ENCODE measurements around the gene FRMD4A.
A peak's percentile ranks its signal among the peaks of the same experiment; 100 is the strongest.

The FRMD4A gene

DNA sequence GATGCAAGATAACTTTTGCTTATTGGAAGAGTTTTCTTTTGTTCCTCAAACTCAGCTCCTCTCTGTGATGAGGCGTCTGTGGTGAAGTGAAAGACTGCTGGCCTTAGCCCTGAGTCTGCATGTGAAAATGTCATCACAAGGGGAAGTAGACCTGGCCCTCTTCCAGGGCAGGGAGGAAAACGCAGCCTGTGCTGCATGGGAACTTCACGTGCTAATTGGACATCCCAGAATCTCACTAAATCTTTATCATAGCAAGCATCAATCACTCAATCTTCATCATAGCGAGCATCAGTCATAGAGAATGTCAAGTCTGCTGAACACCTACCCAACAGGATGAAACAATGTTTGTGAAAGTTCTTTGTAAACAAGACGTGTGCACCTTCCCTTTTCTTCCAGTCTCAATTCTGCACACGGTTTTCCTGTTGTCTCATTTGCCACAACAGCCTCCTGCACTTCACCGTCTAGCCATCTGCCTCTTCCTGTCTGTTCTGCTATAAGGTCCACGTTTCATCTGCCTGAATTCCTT lies 314.6 kb downstream of the FRMD4A start:
- DNase-seq (ENCODE audit: low read depth) = no peak

DNA sequence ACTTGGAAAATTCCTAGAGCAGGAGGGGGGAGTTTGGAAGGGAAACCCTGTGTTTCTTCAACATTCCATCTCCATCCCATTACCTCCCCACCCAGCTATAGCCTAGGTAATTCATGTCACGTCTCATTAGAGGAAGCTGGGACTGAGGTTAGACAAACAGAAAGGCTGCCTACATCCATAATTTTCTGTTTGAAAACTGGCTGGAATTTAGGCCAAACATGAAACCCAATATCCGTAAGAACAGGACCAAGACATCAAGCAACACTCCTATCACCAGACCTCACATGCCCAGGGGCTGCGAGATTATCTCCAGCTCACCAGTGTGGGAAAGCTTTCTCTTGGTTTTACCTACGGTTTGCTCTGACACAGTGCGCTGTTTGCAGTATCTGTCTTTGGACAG lies 316.3 kb downstream of the FRMD4A start:
- no peak for DNase-seq (ENCODE audit: low read depth)

DNA sequence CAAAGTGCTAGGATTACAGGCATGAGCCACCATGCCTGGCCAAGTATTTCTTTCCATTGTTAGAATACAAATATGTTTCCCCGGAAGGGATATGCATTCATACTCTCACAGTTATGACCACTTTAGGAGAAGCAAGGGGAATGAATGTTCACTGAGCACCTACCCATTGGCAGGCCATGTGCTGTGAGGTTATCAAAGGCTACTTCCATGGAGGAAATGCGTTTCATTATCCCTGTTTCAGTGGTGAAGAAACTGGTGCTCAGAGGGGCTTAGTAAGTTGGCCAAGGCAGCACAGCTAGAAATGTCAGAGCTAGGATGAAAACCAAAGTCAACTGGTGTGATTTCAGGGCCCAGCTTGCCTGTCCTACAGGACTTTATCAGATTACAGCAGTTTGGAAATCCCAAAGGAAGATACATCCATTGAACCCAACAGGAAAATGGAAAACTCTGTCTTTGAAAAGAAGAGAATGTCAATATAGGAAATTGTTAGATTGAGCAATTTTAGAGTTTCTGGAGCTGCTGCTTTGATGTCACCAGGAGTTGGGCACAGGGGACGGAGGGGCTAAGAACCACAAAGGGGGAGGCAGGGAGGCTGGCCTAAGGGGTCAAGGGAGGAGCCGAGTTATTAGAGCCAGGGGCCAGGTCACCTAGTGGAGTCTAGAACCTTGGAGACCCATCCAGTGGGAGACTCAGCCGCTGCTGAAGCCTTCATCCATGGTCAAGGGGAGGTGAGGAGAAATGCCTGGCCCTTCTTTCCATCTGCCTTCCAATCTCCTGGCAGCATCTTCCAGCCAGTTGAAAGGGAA lies 319.8 kb downstream of the FRMD4A start:
- DNase-seq (ENCODE audit: low read depth) = no peak

DNA sequence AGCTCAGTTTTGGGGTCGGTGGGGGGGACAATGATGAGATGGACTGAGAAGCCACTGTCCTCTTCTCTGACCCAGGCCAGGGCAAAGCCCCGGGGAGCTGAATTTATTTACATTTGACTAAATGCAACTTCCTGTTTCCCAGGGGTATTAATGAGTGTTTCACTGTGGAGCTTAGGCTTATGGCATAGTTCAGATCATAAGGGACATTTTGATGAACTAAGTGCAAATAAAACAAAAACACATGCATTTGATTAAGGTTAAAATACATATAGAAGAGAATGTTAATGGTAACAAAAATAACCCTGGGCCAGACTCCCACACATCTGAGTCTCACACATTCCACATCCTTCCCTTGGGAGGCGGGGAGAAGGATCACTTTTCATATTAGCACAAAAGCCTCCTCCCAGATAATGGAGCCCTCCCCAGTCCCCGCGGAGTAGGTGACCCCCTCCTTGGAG lies 320.6 kb downstream of the FRMD4A start:
- DNase-seq (ENCODE audit: low read depth) = peak; percentile 49

DNA sequence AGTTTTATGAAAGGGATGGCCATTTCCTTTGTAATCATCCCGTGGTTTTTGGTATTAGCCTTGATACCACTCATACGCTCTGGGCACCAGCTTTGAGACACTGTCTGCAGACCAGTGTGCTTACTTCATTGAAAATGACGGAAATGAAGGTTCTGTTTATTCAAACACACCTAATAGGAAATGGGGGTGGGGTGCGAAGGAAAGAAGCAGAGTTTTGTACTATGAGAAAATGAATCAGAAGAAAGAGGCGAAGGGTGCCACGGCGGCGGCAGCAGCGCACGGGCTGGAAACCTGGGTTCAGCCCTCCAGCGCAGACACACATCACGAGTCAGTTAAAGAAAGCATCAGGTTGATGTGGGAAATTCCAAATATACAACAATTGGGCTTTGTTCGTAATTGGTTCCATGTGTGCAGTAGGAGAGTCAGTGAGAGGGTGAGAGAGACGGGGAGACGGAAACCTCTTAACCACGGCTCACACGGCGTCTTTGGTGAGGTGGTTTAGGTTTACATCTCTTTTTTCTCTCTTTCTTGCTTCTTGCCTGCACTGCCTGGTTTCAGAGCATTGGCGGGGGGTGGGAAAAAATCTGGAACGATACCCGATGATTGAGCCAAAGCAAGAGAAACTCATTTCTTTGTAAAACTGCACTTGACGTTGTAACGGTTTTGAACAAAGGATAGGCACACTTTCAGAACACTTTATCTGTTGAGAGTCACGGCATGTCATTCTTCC lies 321.2 kb downstream of the FRMD4A start:
- peak; percentile 50 for DNase-seq (ENCODE audit: low read depth)

DNA sequence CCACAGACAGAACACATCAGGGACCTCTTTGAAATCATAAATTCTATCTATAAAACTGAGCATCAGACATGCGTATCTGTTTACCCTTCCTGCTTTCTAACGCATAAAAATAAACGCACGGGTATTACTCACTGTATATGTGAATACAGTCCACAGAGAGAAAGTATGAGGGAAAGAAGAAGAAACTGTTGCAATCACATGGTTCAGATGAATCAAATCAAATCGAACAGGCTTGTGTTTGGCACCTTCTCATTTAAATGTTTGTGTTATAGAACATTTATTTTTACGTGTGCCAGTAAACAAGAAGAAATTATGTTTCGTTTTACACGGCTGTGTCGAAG lies 322.0 kb downstream of the FRMD4A start:
- no peak for DNase-seq (ENCODE audit: low read depth)

DNA sequence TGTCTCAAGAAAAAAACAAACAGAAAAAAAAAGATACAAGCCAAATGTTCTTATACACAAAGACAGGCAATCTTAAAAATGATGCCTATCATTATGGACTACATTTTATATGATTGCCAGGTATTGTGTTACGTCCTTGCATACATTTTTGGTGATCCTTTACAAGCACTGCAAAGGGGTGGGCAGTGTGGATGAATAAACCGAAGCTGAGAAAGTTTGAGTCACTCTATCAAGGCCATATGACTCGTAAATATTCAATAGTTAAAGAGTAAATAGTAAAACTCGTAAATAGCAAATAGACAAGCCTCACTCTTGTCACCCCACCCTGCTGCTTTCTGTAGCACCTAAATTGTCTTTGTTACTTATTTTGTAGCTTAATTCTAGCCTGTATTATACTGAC lies 326.2 kb downstream of the FRMD4A start:
- DNase-seq (ENCODE audit: low read depth) = no peak

DNA sequence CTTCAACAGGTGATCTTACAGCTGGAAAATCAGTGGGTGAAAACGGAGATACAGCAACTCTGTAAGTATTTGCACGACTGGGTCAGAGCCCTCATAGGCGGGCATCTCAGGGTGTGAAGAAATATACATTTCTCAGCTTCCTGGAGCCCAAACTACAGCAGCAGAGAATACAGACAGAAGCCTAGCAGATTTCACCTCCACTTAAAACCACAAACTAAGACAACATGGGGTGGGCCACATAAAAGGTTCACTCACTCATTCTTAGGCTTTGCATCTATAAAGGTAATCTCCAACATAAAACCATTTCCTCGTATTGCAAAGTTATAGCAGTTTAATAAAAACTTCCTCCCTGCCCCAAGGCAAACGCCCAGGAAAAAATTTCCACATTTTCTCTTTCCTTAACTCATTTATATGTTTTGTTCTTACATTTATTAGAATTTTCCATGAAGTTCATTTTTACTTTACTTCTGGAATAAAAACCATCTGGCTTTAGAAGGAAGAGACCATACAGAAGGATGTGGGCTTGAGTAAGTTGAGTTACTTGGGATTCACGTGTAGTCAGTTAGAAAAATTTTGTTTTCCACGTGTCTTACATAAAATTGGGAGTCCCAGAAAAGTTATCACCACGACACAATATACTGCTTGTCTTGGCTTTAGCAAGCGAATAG lies 327.1 kb downstream of the FRMD4A start:
- DNase-seq (ENCODE audit: low read depth) = no peak

DNA sequence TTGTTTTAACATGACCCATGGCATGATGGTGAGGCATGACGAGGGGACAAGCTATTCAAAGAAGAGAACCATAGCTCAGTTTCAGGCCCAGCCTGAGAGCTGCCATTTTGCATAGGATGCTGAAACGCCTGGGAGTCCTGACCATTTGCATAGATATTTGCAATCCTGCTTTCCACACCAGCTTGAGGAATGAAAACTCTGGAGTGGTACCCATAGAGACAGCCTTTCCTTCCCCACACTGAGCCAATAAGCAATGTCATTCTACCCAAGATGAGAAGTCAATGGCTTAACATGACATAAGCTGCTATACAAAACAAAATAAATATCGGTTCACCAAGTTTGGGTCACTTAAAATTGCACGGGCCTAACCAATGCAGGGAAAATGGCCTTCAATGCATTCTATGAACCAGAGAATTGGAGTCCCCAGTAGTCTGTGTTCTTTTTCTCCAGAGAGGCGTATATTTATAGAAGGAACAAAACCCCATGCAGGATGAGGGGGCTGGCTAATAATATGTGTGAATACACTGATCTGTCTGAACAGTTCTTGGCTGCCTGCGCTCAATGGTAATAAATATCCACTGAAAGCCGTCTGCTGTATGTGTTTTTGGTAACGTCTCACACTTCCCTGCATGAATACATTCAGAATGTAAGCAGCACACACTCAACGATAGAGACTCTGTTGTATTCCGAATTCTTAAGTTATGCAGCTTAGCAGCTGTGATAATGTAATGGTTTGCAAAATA lies 329.3 kb downstream of the FRMD4A start:
- DNase-seq (ENCODE audit: low read depth) = no peak

DNA sequence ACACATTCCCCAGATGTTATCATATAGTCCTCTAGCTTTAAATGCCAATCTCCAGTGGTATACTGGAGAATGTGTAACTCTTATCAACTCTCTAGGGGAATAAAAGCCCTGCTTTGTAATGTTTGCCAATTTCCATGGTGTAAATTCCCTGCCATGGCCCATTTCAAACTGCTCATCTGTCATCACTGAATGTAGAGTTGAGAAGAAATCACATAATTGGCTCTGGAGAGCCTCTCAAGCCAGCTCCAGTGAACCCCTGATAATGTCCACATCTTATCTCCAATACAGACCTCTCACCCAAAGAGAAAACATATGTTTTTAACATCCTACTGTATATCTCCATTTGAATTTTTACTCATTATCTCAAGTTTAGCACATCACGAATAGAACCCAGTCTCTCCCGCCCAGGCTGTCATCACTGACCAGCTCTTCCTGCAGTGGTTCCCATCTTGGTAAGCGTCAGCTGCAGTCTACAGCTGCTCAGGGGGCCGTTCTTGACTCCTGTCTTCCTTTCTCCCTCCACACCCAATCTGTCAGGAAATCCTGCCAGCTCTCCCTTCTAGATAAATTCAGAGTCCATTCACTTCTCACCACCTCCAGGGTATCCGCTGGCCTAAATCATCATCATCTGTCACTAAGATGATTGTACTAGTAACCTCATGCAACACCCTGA lies 332.4 kb downstream of the FRMD4A start:
- DNase-seq (ENCODE audit: low read depth) = no peak

DNA sequence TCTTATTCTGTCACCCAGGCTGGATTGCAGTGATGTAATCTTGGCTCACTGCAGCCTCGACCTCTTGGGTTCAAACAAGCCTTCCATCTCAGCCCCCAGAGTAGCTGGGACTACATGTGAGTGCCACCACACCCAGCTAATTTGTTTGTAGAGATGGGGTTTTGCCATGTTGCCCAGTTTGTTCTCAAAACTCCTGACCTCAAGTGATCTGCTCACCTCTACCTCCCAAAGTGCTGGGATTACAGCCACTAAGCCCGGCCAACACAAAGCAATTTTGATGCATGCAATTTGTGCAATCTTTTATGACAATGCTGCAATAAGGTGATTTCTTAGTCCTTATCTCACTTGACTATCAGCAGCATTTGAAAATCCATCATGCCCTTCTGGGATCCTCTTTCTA lies 333.1 kb downstream of the FRMD4A start:
- DNase-seq (ENCODE audit: low read depth) = no peak

DNA sequence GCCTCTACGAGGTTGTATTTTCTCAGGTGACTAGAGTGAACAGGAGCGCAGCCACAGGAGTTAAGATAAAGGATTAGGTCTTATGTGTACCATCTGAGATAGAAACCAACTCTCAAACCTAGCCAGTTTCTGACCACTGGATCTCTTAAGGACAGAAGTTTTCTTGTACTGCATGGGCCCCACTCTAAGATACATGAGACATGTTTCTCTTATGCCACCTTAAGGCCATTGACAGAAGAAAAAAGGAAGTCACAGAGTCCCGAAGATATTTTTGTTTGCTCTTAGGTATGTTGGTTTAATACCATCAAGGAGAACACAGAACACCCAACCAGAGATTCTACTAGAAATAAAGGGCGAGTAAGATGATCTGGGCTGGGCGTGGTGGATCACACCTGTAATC lies 335.8 kb downstream of the FRMD4A start:
- no peak for DNase-seq (ENCODE audit: low read depth)

DNA sequence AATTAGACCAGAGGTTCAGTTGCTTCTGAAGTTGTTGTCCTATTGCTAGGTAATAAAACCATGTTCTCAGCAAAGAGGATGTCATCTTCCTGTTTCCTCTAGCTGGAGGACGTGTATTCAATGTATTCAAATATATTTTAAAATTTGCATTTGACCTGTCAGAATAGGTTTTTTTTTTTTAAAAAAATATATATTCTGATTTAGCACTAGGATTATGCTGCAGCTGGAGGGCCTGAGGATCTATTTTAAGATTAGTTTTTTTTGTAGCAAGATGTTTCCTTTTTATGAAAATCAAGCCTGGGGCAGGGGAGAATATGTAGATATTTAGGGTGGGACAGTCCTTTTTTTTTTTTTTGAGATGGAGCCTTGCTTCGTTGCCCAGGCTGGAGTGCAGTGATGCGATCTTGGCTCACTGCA lies 337.0 kb downstream of the FRMD4A start:
- no peak for DNase-seq (ENCODE audit: low read depth)

DNA sequence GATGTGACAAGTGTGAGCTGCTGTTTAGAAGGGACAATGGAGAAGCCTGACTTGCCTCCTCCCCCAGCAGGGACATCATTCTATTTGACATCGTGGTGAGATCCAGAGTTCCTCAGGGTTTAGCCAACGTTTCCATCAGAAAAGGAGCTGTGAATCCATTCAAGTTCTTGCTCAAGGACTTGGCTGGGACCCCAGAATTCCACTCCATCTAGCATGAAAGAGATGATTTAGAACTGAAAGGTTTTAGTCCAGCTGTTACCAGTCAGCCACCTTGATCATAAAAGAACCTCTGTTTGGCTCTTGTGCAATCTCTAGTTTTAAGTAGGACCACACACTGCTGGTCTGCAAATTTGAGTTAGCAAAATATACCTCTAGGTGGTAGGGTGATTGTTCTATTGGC lies 337.6 kb downstream of the FRMD4A start:
- DNase-seq (ENCODE audit: low read depth) = peak; percentile 54

DNA sequence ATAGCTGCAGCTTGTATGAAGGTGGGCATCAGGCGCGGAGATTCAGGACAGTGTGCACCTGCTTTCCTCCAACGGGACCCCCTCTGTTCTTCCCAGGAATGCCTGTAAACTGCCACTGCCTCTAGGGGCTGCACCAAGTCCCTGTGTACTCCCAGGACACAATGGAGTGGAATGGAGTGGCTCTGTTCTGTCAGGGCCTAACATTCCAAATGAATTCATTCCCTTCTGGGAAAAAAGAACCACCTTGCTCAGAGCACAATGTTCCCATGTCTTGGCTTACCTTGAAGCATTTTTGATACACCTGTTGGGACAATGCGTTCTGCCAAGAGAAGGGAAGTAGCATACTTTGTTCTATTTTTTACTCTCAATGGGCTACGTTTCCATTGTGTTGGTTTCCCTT lies 339.4 kb downstream of the FRMD4A start:
- no peak for DNase-seq (ENCODE audit: low read depth)

DNA sequence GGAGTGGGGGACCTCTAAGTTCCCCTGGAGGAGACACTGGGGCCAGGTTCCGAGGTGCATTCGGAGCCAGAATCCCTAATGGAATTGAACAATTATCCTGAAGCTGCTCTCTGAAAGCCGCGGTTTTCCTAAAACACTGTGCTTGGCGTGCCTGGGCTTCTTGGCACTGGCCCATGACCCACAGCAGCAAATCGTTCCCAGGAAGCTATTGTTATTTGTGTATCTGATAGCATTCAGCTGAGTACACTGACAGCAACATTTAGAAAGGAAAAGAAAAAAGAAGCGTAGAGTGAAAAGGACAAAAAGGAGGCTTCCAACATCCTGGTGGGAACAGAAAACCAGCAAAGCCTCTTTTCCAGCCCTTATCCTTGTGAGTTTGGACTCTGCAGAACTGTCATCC lies 339.8 kb downstream of the FRMD4A start:
- peak; percentile 54 for DNase-seq (ENCODE audit: low read depth)

DNA sequence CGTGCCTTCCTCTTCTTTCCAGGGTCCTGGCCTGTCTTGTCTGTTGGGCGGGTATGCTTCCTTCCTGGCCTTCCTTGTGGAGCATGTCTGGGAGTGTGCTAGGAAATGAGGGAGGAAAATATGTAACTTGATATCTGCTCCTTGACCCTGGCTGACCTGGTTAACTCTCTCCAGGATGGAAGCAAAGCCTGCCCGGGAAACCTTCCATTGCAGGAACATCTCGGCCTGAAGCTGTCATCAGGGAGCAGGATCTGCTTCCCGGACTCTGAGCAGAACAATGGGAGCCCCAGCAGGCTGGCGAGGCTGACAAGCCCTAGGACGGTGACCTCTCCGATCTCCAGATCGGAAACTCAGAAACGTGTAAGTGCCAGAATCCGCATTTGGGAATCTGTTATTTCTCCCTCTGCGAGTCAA lies 340.3 kb downstream of the FRMD4A start:
- no peak for DNase-seq (ENCODE audit: low read depth)

DNA sequence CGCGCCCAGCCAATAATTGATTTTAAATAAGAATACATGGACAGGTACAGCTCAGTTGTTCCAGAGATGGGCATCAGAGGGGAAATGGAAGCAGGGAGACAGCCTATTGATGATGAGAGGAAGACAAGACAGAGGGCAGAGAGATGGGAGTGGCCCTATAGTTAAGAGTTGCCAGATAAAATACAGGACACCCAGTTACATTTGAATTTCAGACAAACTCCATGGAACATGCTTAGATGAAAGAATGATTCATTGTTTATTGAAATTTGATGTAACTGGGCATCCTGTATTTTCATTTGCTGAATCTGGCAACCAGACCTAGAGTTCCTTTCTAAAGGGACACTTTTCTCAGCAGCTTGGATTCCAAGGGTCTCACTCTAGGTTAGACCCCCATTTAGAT lies 341.1 kb downstream of the FRMD4A start:
- no peak for DNase-seq (ENCODE audit: low read depth)

DNA sequence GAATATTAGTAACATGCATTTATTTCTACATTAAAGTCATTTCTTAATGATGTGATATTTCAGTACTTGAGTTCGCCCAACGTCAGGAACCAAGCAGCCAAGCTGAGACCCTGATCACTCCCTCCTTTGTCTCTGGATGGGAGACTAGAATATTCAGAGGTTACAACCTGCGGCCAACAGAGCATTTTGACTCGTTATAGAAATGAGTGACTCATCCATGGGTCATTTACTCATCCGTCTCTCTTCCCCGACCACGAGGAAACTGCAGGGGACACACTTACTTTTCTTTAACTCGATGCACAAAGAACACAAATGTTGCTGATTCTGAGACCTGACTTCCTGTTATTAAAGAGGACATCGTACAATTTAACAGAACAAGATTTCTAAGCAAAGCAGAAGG lies 343.3 kb downstream of the FRMD4A start:
- DNase-seq (ENCODE audit: low read depth) = peak; percentile 50

DNA sequence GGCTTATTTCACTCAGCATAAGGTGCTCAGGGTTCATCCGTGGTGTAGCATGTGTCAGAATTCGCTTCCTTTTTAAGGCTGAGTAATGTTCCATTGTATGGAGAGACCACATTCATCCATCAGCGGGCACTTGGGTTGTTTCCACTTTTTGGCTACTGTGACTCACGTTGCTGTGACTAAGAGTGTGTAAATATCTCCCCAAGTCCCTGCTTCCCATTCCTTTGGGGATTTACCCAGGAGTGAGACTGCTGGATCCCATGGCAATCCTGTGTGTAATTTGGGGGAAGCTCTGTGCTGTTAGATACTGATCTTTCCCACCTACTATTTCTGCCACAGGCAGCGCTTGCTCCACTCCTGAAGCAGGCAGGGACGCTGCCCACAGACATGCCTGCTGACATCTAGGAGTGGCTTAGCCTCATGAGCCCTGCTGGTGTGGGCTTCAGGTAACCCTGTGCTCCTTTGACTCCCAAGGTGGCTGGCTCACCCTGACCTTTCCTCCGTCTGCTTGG lies 346.0 kb downstream of the FRMD4A start:
- peak; percentile 92 for DNase-seq (ENCODE audit: low read depth)

DNA sequence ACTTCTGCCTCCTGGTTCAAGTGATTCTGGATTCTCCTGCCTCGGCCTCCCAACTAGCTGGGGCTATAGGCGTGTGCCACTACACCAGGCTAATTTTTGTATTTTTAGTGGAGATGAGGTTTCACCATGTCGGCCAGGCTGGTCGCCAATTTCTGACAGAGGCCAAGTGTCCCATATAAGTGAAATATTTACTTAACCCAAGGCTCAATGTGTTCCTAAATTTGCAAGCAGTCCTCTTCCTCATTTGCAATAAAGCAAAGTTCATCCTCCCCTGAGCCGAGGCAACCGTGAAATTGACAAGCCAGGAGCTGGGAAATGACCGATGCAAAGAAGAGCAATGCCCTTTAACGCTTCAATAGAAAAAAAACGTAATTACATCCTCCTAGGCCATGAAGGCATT lies 347.7 kb downstream of the FRMD4A start:
- DNase-seq (ENCODE audit: low read depth) = no peak

All from stromal cell of bone marrow (primary cell).